SK-N-SH (cell line): Measurements from ENCODE around the gene HCN1. TPM values are rescaled to one million over a fixed set of nuclear protein-coding genes. Genes with fewer than 3 reads are reported as not detected.

Experiments used
- CTCF ChIA-PET: fragments of 300-600, 350-600 bp; formaldehyde crosslinking; extraction: SDS; loops from one replicate; lab custom pipeline; 2021; lab: Yijun Ruan, JAX
- POLR2A ChIA-PET: fragments of 350-600 bp; sonication (Branson Sonifier 250); formaldehyde crosslinking; extraction: SDS; loops from one replicate; lab custom pipeline; 2020; ENCODE audit warnings: antibody characterized with exemption, inconsistent platforms; lab: Yijun Ruan, JAX
- DNase-seq: peaks from one replicate; pipeline ENCODE4 v3.0.0; 2012
- H2AFZ ChIP-seq: fragments of 200-600 bp; sonication (generic); 2 replicates; pipeline ENCODE4 v1.8.1; 2016; ENCODE audit warnings: antibody characterized with exemption, mild to moderate bottlenecking, low read depth
- H3F3A ChIP-seq: fragments of 200-600 bp; sonication (generic); replicated peaks from 2 replicates; pipeline ENCODE3; 2016; ENCODE audit warnings: antibody characterized with exemption, mild to moderate bottlenecking; ENCODE audit not compliant: insufficient read depth
- H3K27ac ChIP-seq, 2 experiments: fragments of 200-500 bp in 1 of 2; fragments of 200-600 bp in 1 of 2; sonication (Bioruptor generic) in 1 of 2; sonication (generic), shearing (Covaris generic) in 1 of 2; 2 replicates each; pipeline versions ENCODE4 v1.5.1 to v1.6.1; 2014 to 2016; ENCODE audit warnings: low read depth in 2 of 2, inconsistent platforms in 1 of 2, low read length in 1 of 2, mild to moderate bottlenecking in 1 of 2, mixed read lengths in 1 of 2
- H3K27me3 ChIP-seq: fragments of 200-600 bp; sonication (generic), shearing (Covaris generic); 2 replicates; pipeline ENCODE4 v1.6.1; 2016; ENCODE audit warnings: mixed run types; ENCODE audit not compliant: insufficient read depth
- H3K36me3 ChIP-seq, 2 experiments: fragments of 200-500 bp in 1 of 2; fragments of 200-600 bp in 1 of 2; sonication (Bioruptor generic) in 1 of 2; sonication (generic) in 1 of 2; replicated peaks in 1 of 2; 2 replicates each; pipeline versions ENCODE3 to v1.5.1; 2014 to 2016; ENCODE audit warnings: low read length in 1 of 2, mild to moderate bottlenecking in 1 of 2; ENCODE audit not compliant: insufficient read depth in 2 of 2, control insufficient read depth in 1 of 2
- H3K4me1 ChIP-seq, 2 experiments: fragments of 200-500 bp in 1 of 2; fragments of 200-600 bp in 1 of 2; sonication (Bioruptor generic) in 1 of 2; sonication (generic), shearing (Covaris generic) in 1 of 2; 2 replicates each; pipeline versions ENCODE4 v1.5.1 to v1.6.1; 2014 to 2016; ENCODE audit warnings: low read depth in 1 of 2, low read length in 1 of 2, mixed run types in 1 of 2; ENCODE audit not compliant: insufficient read depth in 2 of 2, control insufficient read depth in 1 of 2
- H3K4me2 ChIP-seq: fragments of 200-600 bp; sonication (generic), shearing (Covaris generic); 2 replicates; pipeline ENCODE4 v1.6.1; 2017; ENCODE audit warnings: mixed run types
- H3K4me3 ChIP-seq, 2 experiments: fragments of 200-500 bp in 1 of 2; fragments of 200-600 bp in 1 of 2; sonication (Bioruptor generic) in 1 of 2; sonication (generic), shearing (Covaris generic) in 1 of 2; 2 replicates each; pipeline versions ENCODE4 v1.5.1 to v1.8.1; 2014 to 2016; ENCODE audit warnings: low read depth in 2 of 2, inconsistent platforms in 1 of 2, low read length in 1 of 2, mild to moderate bottlenecking in 1 of 2, mixed read lengths in 1 of 2, moderate library complexity in 1 of 2
- H3K79me2 ChIP-seq: fragments of 200-600 bp; sonication (generic); 2 replicates; pipeline ENCODE4 v1.8.1; 2017; ENCODE audit warnings: mild to moderate bottlenecking; ENCODE audit not compliant: insufficient read depth
- H3K9ac ChIP-seq: fragments of 200-600 bp; sonication (generic); 2 replicates; pipeline ENCODE4 v1.6.1; 2017; ENCODE audit warnings: mixed run types
- H3K9me2 ChIP-seq: fragments of 200-600 bp; sonication (generic); 2 replicates; pipeline ENCODE4 v1.6.1; 2017; ENCODE audit warnings: mixed run types
- H3K9me3 ChIP-seq: fragments of 200-600 bp; sonication (generic); 2 replicates; pipeline ENCODE4 v1.6.1; 2017; ENCODE audit warnings: mixed run types, mild to moderate bottlenecking, moderate library complexity
- H4K20me1 ChIP-seq: fragments of 200-600 bp; sonication (generic); 2 replicates; pipeline ENCODE4 v1.6.1; 2017; ENCODE audit warnings: mild to moderate bottlenecking, mixed run types; ENCODE audit not compliant: insufficient read depth
- ELF1 ChIP-seq: IDR thresholded peaks from 2 replicates; pipeline ENCODE4 v1.4.0; 2012
- EP300 ChIP-seq, 2 experiments: IDR thresholded peaks; 2 replicates each; pipeline versions ENCODE4 v1.4.0 to v1.6.1; 2012; ENCODE audit warnings: borderline replicate concordance in 1 of 2, low read depth in 1 of 2, low read length in 1 of 2
- EZH2phosphoT487 ChIP-seq: fragments of 200-600 bp; sonication (generic); IDR thresholded peaks from 2 replicates; pipeline ENCODE4 v1.6.1; 2017; ENCODE audit warnings: low read depth, mixed run types, mild to moderate bottlenecking, antibody characterized with exemption, moderate library complexity, borderline replicate concordance
- FOSL2 ChIP-seq: IDR thresholded peaks from 2 replicates; pipeline ENCODE4 v1.4.0; 2012; ENCODE audit warnings: low read depth, mild to moderate bottlenecking, moderate library complexity, borderline replicate concordance
- FOXJ3 ChIP-seq: sonication (generic); formaldehyde crosslinking; IDR thresholded peaks from 2 replicates; pipeline ENCODE4 v1.5.1; 2020; ENCODE audit warnings: mild to moderate bottlenecking, missing genetic modification reagents
- FOXM1 ChIP-seq: IDR thresholded peaks from 2 replicates; pipeline ENCODE4 v1.4.0; 2012; ENCODE audit warnings: low read depth, mild to moderate bottlenecking
- GABPA ChIP-seq: IDR thresholded peaks from 2 replicates; pipeline ENCODE4 v1.4.0; 2012; ENCODE audit warnings: low read depth, mild to moderate bottlenecking
- GATA2 ChIP-seq: sonication (generic); formaldehyde crosslinking; IDR thresholded peaks from 2 replicates; pipeline ENCODE4 v1.5.0; 2020; ENCODE audit warnings: mild to moderate bottlenecking, missing genetic modification reagents
- JUND ChIP-seq: IDR thresholded peaks from 2 replicates; pipeline ENCODE4 v1.4.0; 2012
- MEF2A ChIP-seq: IDR thresholded peaks from 2 replicates; pipeline ENCODE4 v1.4.0; 2012; ENCODE audit warnings: low read depth, borderline replicate concordance
- MXI1 ChIP-seq: IDR thresholded peaks from 2 replicates; pipeline ENCODE4 v1.6.1; 2012; ENCODE audit warnings: mild to moderate bottlenecking, low read depth, low read length, improper control_type of control experiment
- POLR2AphosphoS5 ChIP-seq: IDR thresholded peaks from 2 replicates; pipeline ENCODE4 v1.6.1; 2012; ENCODE audit warnings: low read depth, low read length
- RAD21 ChIP-seq: IDR thresholded peaks from 2 replicates; pipeline ENCODE4 v1.6.1; 2012; ENCODE audit warnings: mild to moderate bottlenecking, low read length
- RCOR1 ChIP-seq: fragments of 150-350 bp; IDR thresholded peaks from 2 replicates; pipeline ENCODE4 v1.6.1; 2017; ENCODE audit warnings: antibody characterized with exemption, low read length
- RFX5 ChIP-seq: IDR thresholded peaks from 2 replicates; pipeline ENCODE4 v1.6.1; 2012; ENCODE audit warnings: mild to moderate bottlenecking, improper control_type of control experiment, low read length
- TAF1 ChIP-seq: IDR thresholded peaks from 2 replicates; pipeline ENCODE4 v1.6.1; 2012; ENCODE audit warnings: low read depth, mild to moderate bottlenecking, low read length, moderate library complexity, borderline replicate concordance
- USF2 ChIP-seq: fragments of 150-350 bp; IDR thresholded peaks from 2 replicates; pipeline ENCODE4 v1.6.1; 2017; ENCODE audit warnings: antibody characterized with exemption, low read length, low read depth, borderline replicate concordance
- ZBTB33 ChIP-seq: IDR thresholded peaks from 2 replicates; pipeline ENCODE4 v1.4.0; 2012; ENCODE audit warnings: low read depth, borderline replicate concordance
- WGBS: methylation state at CpG from one replicate; pipeline ENCODE4 v1.1.6; 2017; ENCODE audit warnings: low lambda C conversion rate; 5-methylcytosine and 5-hydroxymethylcytosine counted together
- polyA plus RNA-seq, 3 experiments: library from polyadenylated mRNA; depleted of rRNA; stranded (reverse); fragments of >200 nt; gene quantifications; 2 replicates each; pipeline ENCODE4 v1.2.3, GENCODE V29; 2012
- TF ChIP-seq, protein P1 (sequence below): IDR thresholded peaks from 2 replicates; pipeline ENCODE4; 2012

The HCN1 gene
- polyA plus RNA-seq, 1 of the 3 experiments (the other 2 are of a cell fraction) = not detected

- Histone ChIP-seq H3K9me2 (no peaks in the 10 kb centered on the region), H3K79me2 (no peaks in the 10 kb centered on the region), H3K9me3 (no peaks in the 10 kb centered on the region), H3F3A (no peaks in the 10 kb centered on the region), H3K36me3 (no peaks in the 10 kb centered on the region), H4K20me1 (no peaks in the 10 kb centered on the region), H3K4me3 (no peak overlapping the region), H3K27me3 (peaks cover 4% of the 10 kb centered on the region; the same call in 1 of the 2 replicates), H2AFZ (no peak overlapping the region), H3K27ac (no peak overlapping the region), H3K4me2 (no peak overlapping the region), H3K9ac (no peak overlapping the region), H3K4me1 (no peaks in the 10 kb centered on the region)
- ChIA-PET POLR2A (no interaction called here), CTCF (no interaction called here)
- TF ChIP-seq, protein P1, sequence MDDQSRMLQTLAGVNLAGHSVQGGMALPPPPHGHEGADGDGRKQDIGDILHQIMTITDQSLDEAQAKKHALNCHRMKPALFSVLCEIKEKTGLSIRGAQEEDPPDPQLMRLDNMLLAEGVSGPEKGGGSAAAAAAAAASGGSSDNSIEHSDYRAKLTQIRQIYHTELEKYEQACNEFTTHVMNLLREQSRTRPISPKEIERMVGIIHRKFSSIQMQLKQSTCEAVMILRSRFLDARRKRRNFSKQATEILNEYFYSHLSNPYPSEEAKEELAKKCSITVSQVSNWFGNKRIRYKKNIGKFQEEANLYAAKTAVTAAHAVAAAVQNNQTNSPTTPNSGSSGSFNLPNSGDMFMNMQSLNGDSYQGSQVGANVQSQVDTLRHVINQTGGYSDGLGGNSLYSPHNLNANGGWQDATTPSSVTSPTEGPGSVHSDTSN = no peak
- no peak for TF ChIP-seq FOXJ3 (CRISPR knock-in tag)
- TF ChIP-seq ELF1 = no peak
- TF ChIP-seq JUND = no peak
- TF ChIP-seq POLR2AphosphoS5 = no peak
- TF ChIP-seq GABPA = no peak
- TF ChIP-seq FOSL2 = no peak
- TF ChIP-seq RAD21 = no peak
- no peak for TF ChIP-seq GATA2 (CRISPR knock-in tag)
- no peak for TF ChIP-seq USF2
- no peak for TF ChIP-seq RCOR1
- no peak for TF ChIP-seq EP300 (IDR thresholded peaks at IDR 0.05; ENCODE audit: borderline replicate concordance in 1 of 2, low read depth in 1 of 2, low read length in 1 of 2)
- no peak for TF ChIP-seq TAF1
- TF ChIP-seq MEF2A = no peak
- TF ChIP-seq EZH2phosphoT487 = no peak
- TF ChIP-seq FOXM1 = no peak
- no peak for TF ChIP-seq ZBTB33
- TF ChIP-seq RFX5 = no peak
- TF ChIP-seq MXI1 = no peak
- no peak for DNase-seq
- under 1% methylated on average over 4 of the region's 4 CpGs for WGBS
Observed at GRCh38 chr5:45532826-45533624, 163.2 kb downstream of the HCN1 start.
